HG02852 (cell line): ENCODE results near the gene RNU6-1.

Experiments
- ATAC-seq: cut with Tn5 transposase; IDR thresholded peaks from one replicate; pipeline ENCODE4 v1.9.1; 2021; ENCODE audit warnings: mild to moderate bottlenecking, moderate library complexity; ENCODE audit not compliant: unreplicated experiment

Gene RNU6-1

GRCh38 chr15:67834581-67835296 lies 5.1 kb downstream of the RNU6-1 start:
- no peak for ATAC-seq

GRCh38 chr15:67833710-67834511 lies 5.9 kb downstream of the RNU6-1 start:
- ATAC-seq: no peak

- ATAC-seq: no peak
These were observed 6.7 kb downstream of the RNU6-1 start for GRCh38 chr15:67832897-67833709.

- no peak for ATAC-seq
These were observed 7.8 kb downstream of the RNU6-1 start for GRCh38 chr15:67832031-67832551.

GRCh38 chr15:67831363-67831762 lies 8.5 kb downstream of the RNU6-1 start:
- ATAC-seq: no peak

GRCh38 chr15:67829647-67830504 lies 10.0 kb downstream of the RNU6-1 start:
- no peak for ATAC-seq

GRCh38 chr15:67828969-67829646 lies 10.7 kb downstream of the RNU6-1 start:
- no peak for ATAC-seq

GRCh38 chr15:67828278-67828968 lies 11.4 kb downstream of the RNU6-1 start:
- no peak for ATAC-seq

- no peak for ATAC-seq
These were observed 12.1 kb downstream of the RNU6-1 start for GRCh38 chr15:67827562-67828277.

- ATAC-seq: no peak
These were observed 12.9 kb downstream of the RNU6-1 start for GRCh38 chr15:67826717-67827561.

GRCh38 chr15:67825881-67826716 lies 13.7 kb downstream of the RNU6-1 start:
- no peak for ATAC-seq

GRCh38 chr15:67824976-67825880 lies 14.6 kb downstream of the RNU6-1 start, which contains the start of gene SKOR1:
TSS of gene SKOR1 (plus strand) at chr15:67825509. CDS start at chr15:67825603, 94 bp downstream.
- no peak for ATAC-seq

- no peak for ATAC-seq
These were observed 15.5 kb downstream of the RNU6-1 start for GRCh38 chr15:67824197-67824968.

- no peak for ATAC-seq
These were observed 16.3 kb downstream of the RNU6-1 start for GRCh38 chr15:67823314-67824196.
